ENCODE results near the gene LSM14A. TPM values are rescaled to one million over a fixed set of nuclear protein-coding genes. Genes with fewer than 3 reads are reported as not detected.

Gene LSM14A
- total RNA-seq, 1 experiment from 2014 or later = 199 TPM

DNA sequence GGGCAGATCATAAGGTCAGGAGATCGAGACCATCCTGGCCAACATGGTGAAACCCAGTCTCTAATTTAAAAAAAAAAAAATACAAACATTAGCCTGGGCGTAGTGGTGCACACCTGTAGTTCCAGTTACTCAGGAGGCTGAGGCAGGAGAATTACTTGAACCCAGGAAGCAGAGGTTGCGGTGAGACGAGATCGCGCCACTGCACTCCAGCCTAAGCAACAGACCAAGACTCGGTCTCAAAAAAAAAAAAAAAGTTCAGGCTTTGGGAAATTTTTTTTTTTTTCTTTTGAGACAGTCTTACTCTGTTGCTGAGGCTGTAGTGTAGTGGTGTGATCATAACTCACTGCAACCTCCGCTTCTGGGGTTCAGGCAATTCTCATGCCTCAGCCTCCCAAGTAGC lies 14.7 kb downstream of the LSM14A start:
- no peak overlapping the region for H3K4me2 ChIP-seq (ENCODE audit: insufficient read depth, insufficient read length, low read length)
- H4K91ac ChIP-seq (ENCODE audit: insufficient read length, low read depth, low read length) = no peak overlapping the region
- H3K27me3 ChIP-seq (ENCODE audit: insufficient read depth, low read length) = no peaks in the 10 kb centered on the region
- no peak for DNase-seq
- no peaks in the 10 kb centered on the region for H3K27me3 Mint-ChIP-seq (ENCODE audit: low read depth)
- no peak overlapping the region for H2AFZ ChIP-seq (ENCODE audit: low read length)
- H3K79me1 ChIP-seq (ENCODE audit: insufficient read depth, low read depth, low read length, poor library complexity, severe bottlenecking) = peaks cover 4% of the 10 kb centered on the region
- no peak overlapping the region for H2BK15ac ChIP-seq (ENCODE audit: low read depth, low read length)
- no peak overlapping the region for H4K8ac ChIP-seq (replicated peaks; ENCODE audit: insufficient read length, low read depth, low read length)
- H3T11ph ChIP-seq (ENCODE audit: low read length) = no peak overlapping the region
- no peak overlapping the region for H3K9ac ChIP-seq (ENCODE audit: extremely low read depth, insufficient read length, low read length)
- H3K27ac Mint-ChIP-seq = no peak overlapping the region
- no peak overlapping the region for H3K27ac ChIP-seq (ENCODE audit: insufficient read length, low read depth, low read length)
- no peaks in the 10 kb centered on the region for H3K23me2 ChIP-seq (ENCODE audit: insufficient read length, low read depth, low read length, poor library complexity, severe bottlenecking)
- H3K4me1 ChIP-seq (ENCODE audit: insufficient read depth, low read length) = 0 out of 2 replicates have a peak, but pooled peaks cover 3% of the 10 kb centered on the region
- H2BK12ac ChIP-seq (ENCODE audit: insufficient read length, low read depth, low read length) = no peak overlapping the region
- H3K36me3 Mint-ChIP-seq (ENCODE audit: insufficient read depth in 1 of 3, low read depth in 3 of 3) = peaks cover 0 to 2% (median 0%) of the 10 kb centered on the region in 3 experiments; a peak in 1 of 7 replicates
- H2AK5ac ChIP-seq (ENCODE audit: insufficient read length, low read length) = no peak overlapping the region
- no CpG with 5 or more reads among the region's 8 CpGs for WGBS (ENCODE audit: extremely low coverage, insufficient read length, low lambda C conversion rate)
- H3K23ac ChIP-seq (ENCODE audit: insufficient read length, low read depth, low read length) = no peak overlapping the region
- H3K56ac ChIP-seq (ENCODE audit: insufficient read length, low read depth, low read length) = no peak overlapping the region
- no peak overlapping the region for H4K5ac ChIP-seq (ENCODE audit: insufficient read length, low read depth, low read length)
- H3K14ac ChIP-seq (ENCODE audit: insufficient read depth, low read length) = no peak overlapping the region
- no peak overlapping the region for H3K18ac ChIP-seq (ENCODE audit: insufficient read length, low read depth, low read length)
- no peaks in the 10 kb centered on the region for H3K9me3 Mint-ChIP-seq
- no peaks in the 10 kb centered on the region for H4K20me1 ChIP-seq (ENCODE audit: control insufficient read depth, insufficient read depth, insufficient read length)
- no peak overlapping the region for H2BK20ac ChIP-seq (ENCODE audit: low read depth, low read length, poor library complexity, severe bottlenecking)
- peaks cover 46 to 54% of the 10 kb centered on the region in 2 experiments for H3K4me1 Mint-ChIP-seq
- H2BK5ac ChIP-seq (ENCODE audit: insufficient read length, low read length) = no peak overlapping the region
- no peak overlapping the region for H3K4ac ChIP-seq (ENCODE audit: low read depth, low read length)
- no peak overlapping the region for H2BK120ac ChIP-seq (ENCODE audit: low read depth, low read length, poor library complexity, severe bottlenecking)
- TF ChIP-seq, protein P1, sequence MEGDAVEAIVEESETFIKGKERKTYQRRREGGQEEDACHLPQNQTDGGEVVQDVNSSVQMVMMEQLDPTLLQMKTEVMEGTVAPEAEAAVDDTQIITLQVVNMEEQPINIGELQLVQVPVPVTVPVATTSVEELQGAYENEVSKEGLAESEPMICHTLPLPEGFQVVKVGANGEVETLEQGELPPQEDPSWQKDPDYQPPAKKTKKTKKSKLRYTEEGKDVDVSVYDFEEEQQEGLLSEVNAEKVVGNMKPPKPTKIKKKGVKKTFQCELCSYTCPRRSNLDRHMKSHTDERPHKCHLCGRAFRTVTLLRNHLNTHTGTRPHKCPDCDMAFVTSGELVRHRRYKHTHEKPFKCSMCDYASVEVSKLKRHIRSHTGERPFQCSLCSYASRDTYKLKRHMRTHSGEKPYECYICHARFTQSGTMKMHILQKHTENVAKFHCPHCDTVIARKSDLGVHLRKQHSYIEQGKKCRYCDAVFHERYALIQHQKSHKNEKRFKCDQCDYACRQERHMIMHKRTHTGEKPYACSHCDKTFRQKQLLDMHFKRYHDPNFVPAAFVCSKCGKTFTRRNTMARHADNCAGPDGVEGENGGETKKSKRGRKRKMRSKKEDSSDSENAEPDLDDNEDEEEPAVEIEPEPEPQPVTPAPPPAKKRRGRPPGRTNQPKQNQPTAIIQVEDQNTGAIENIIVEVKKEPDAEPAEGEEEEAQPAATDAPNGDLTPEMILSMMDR (conservative IDR thresholded peaks at IDR 0.05) = no peak
- peaks cover 58% of the 10 kb centered on the region; the same call in 1 of the 2 replicates for H3K79me2 ChIP-seq (ENCODE audit: insufficient read depth, low read length)
- H3K4me3 Mint-ChIP-seq = no peak overlapping the region
- H3K9me3 ChIP-seq (ENCODE audit: control insufficient read depth, low read depth, low read length) = no peaks in the 10 kb centered on the region

Data from H9 (cell line).